Endodermal cell (in vitro differentiated cells): ENCODE data around the gene BTRC. TPM values are rescaled to one million over a fixed set of nuclear protein-coding genes. Genes with fewer than 3 reads are reported as not detected.

ENCODE experiments used
- DNase-seq: peaks from one replicate; pipeline ENCODE4 v3.0.0-alpha.2; 2017
- H3K27ac ChIP-seq: 2 replicates; pipeline ENCODE4 v1.5.1; 2013; ENCODE audit warnings: mild to moderate bottlenecking, low read depth, low read length, moderate library complexity
- H3K27me3 ChIP-seq: 2 replicates; pipeline ENCODE4 v1.6.1; 2013; ENCODE audit warnings: mild to moderate bottlenecking, low read length, moderate library complexity; ENCODE audit not compliant: insufficient read depth, control insufficient read depth, poor library complexity, severe bottlenecking
- H3K36me3 ChIP-seq: 2 replicates; pipeline ENCODE4 v1.7.0; 2013; ENCODE audit warnings: mild to moderate bottlenecking, low read length, moderate library complexity; ENCODE audit not compliant: control insufficient read depth, insufficient read depth
- H3K4me1 ChIP-seq: one replicate; pipeline ENCODE4 v1.7.0; 2013; ENCODE audit warnings: low read length; ENCODE audit not compliant: control insufficient read depth, insufficient read depth
- H3K4me3 ChIP-seq: 2 replicates; pipeline ENCODE4 v1.5.1; 2013; ENCODE audit warnings: mild to moderate bottlenecking, low read length, moderate library complexity
- H3K9ac ChIP-seq: 2 replicates; pipeline ENCODE4 v1.6.1; 2013; ENCODE audit warnings: mild to moderate bottlenecking, low read length, moderate library complexity; ENCODE audit not compliant: poor library complexity, severe bottlenecking; ENCODE audit errors: extremely low read depth
- H3K9me3 ChIP-seq: 2 replicates; pipeline ENCODE4 v1.6.1; 2013; ENCODE audit warnings: mild to moderate bottlenecking, low read length, moderate library complexity; ENCODE audit not compliant: control insufficient read depth
- H3K27ac Mint-ChIP-seq: 2 replicates; pipeline ENCODE4 v1.8.0; 2020; ENCODE audit warnings: mixed read lengths
- H3K27me3 Mint-ChIP-seq: 2 replicates; pipeline ENCODE4 v1.8.0; 2021; ENCODE audit warnings: mild to moderate bottlenecking, mixed read lengths; ENCODE audit not compliant: insufficient read depth
- H3K36me3 Mint-ChIP-seq: 2 replicates; pipeline ENCODE4 v1.8.0; 2020; ENCODE audit warnings: low read depth, mixed read lengths
- H3K4me1 Mint-ChIP-seq: 2 replicates; pipeline ENCODE4 v1.8.0; 2020; ENCODE audit warnings: mixed read lengths
- H3K4me3 Mint-ChIP-seq: 2 replicates; pipeline ENCODE4 v1.8.0; 2020; ENCODE audit warnings: mild to moderate bottlenecking, moderate library complexity, mixed read lengths
- H3K9me3 Mint-ChIP-seq: 2 replicates; pipeline ENCODE4 v1.8.0; 2020; ENCODE audit warnings: mild to moderate bottlenecking, mixed read lengths
- WGBS, 2 experiments: methylation state at CpG; one replicate each; pipeline versions ENCODE4 v1.1.5 to v1.1.7; 2013; ENCODE audit warnings: missing lambda C conversion rate in 2 of 2, mixed read lengths in 1 of 2; ENCODE audit not compliant: insufficient coverage in 1 of 2, insufficient read length in 1 of 2; 5-methylcytosine and 5-hydroxymethylcytosine counted together
- total RNA-seq, 2 donors: library from RNA; stranded (reverse); fragmentation: NEBNext Ultra II Directional in 1 of 2; extraction: Animal tissue kit (Norgen Biotek cat#: 25700) in 1 of 2; gene quantifications; 2 replicates in 1 of 2; 3 replicates in 1 of 2; pipeline ENCODE4 v1.2.1, GENCODE V29; 2021
- TF ChIP-seq, protein P1 (sequence below): fragments of 200-600 bp; sonication (generic); conservative IDR thresholded peaks from 2 replicates; pipeline ENCODE4 v1.5.0; 2021; ENCODE audit warnings: antibody characterized with exemption, mild to moderate bottlenecking

BTRC gene
- total RNA-seq, 2 donors from 2014 or later = 30.1 to 38.2 TPM

DNA sequence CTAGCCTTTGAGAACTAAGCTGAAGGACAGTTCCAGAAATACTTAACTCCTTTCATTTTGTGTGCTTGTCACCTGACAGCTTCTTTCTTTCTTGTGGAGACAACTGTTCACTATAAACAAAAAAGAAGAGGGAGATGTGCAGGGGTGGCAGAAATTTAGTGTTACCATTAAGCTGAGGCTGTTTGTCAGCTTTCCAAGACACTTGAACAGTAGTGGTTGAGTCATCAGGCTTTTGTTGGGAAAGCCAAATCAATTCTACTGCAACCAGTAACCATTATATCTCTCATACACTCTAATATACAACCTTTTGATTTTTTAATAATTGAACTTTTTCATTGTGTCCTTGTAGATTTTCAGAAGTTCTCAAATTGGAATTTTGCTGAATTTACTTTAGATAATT, 158.8 kb downstream of the BTRC start:
- Histone ChIP-seq H3K4me1 (no peaks in the 10 kb centered on the region), H3K4me3 (no peak overlapping the region), H3K27me3 (no peaks in the 10 kb centered on the region), H3K27ac (no peak overlapping the region), H3K36me3 (no peaks in the 10 kb centered on the region), H3K9me3 (peaks cover 7% of the 10 kb centered on the region), H3K9ac (no peak overlapping the region)
- H3K27ac Mint-ChIP-seq = no peak overlapping the region
- TF ChIP-seq, protein P1, sequence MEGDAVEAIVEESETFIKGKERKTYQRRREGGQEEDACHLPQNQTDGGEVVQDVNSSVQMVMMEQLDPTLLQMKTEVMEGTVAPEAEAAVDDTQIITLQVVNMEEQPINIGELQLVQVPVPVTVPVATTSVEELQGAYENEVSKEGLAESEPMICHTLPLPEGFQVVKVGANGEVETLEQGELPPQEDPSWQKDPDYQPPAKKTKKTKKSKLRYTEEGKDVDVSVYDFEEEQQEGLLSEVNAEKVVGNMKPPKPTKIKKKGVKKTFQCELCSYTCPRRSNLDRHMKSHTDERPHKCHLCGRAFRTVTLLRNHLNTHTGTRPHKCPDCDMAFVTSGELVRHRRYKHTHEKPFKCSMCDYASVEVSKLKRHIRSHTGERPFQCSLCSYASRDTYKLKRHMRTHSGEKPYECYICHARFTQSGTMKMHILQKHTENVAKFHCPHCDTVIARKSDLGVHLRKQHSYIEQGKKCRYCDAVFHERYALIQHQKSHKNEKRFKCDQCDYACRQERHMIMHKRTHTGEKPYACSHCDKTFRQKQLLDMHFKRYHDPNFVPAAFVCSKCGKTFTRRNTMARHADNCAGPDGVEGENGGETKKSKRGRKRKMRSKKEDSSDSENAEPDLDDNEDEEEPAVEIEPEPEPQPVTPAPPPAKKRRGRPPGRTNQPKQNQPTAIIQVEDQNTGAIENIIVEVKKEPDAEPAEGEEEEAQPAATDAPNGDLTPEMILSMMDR = no peak
- H3K9me3 Mint-ChIP-seq = peaks cover 4% of the 10 kb centered on the region
- H3K4me3 Mint-ChIP-seq = no peak overlapping the region
- no peak for DNase-seq
- H3K36me3 Mint-ChIP-seq = peaks cover 3% of the 10 kb centered on the region
- no peaks in the 10 kb centered on the region for H3K27me3 Mint-ChIP-seq
- peaks cover 6% of the 10 kb centered on the region for H3K4me1 Mint-ChIP-seq

DNA sequence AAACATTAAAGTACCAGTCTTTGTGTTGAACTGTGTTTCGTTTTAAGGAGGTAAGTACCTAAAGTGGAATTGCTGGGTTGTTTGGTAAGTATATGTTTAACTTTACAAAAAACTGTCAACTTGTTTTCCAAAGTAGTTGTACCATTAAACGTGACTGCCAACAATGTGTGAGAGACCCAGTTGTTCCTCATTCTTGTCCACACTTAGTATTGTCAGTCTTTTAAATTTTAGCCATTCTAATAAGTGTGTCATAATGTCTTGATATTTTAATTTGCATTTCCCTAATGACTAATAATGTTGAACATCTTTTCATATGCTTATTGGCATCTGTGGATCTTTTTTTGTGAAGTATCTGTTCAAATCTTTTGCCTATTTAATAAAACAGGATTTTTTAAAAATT, 159.8 kb downstream of the BTRC start:
- no peaks in the 10 kb centered on the region for H3K36me3 ChIP-seq
- Mint-ChIP-seq H3K36me3 (peaks cover 3% of the 10 kb centered on the region), H3K4me3 (no peak overlapping the region)

DNA sequence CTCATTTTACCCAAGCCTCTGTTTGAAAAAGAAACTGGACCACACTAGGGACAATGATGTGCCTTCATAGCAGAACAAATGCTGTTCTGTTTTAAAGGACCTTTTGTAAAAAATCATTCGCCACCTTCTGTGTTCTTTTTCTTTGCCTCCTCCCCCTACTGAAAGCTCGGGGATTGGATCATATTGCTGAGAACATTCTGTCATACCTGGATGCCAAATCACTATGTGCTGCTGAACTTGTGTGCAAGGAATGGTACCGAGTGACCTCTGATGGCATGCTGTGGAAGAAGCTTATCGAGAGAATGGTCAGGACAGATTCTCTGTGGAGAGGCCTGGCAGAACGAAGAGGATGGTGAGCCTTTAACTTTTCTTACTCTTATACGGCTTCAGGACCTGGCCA, 171.9 kb downstream of the BTRC start:
- no peaks in the 10 kb centered on the region for H3K9me3 Mint-ChIP-seq
- WGBS, 2 experiments = 92 to 93% methylated on average over 3 to 6 of the region's 6 CpGs
- H3K4me3 Mint-ChIP-seq = no peak overlapping the region
- H3K36me3 Mint-ChIP-seq = peaks cover 8% of the 10 kb centered on the region
- H3K4me1 Mint-ChIP-seq = peaks cover 25% of the 10 kb centered on the region
- TF ChIP-seq, protein P1 = no peak
- no peak overlapping the region for H3K9ac ChIP-seq
- no peak for DNase-seq
- no peak overlapping the region for H3K27ac Mint-ChIP-seq
- no peaks in the 10 kb centered on the region for H3K27me3 ChIP-seq
- peaks cover 5% of the 10 kb centered on the region for H3K36me3 ChIP-seq
- no peaks in the 10 kb centered on the region for H3K27me3 Mint-ChIP-seq
- no peak overlapping the region for H3K27ac ChIP-seq
- H3K4me3 ChIP-seq = no peak overlapping the region
- no peaks in the 10 kb centered on the region for H3K9me3 ChIP-seq
- peaks cover 13% of the 10 kb centered on the region for H3K4me1 ChIP-seq

More for the DNA sequence above, 159.8 kb downstream of the BTRC start:
- Histone ChIP-seq H3K9ac (no peak overlapping the region), H3K27me3 (no peaks in the 10 kb centered on the region), H3K4me1 (no peaks in the 10 kb centered on the region), H3K4me3 (no peak overlapping the region), H3K9me3 (peaks cover 7% of the 10 kb centered on the region), H3K27ac (no peak overlapping the region)
- no peak for DNase-seq
- Mint-ChIP-seq H3K27me3 (no peaks in the 10 kb centered on the region), H3K9me3 (peaks cover 2% of the 10 kb centered on the region), H3K27ac (no peak overlapping the region), H3K4me1 (peaks cover 6% of the 10 kb centered on the region)
- 98 to 100% methylated on average over 2 of the region's 2 CpGs for WGBS, 2 experiments
- TF ChIP-seq, protein P1 = no peak
